HepG2 (cell line): Measurements from ENCODE around the gene LRP5. TPM values are rescaled to one million over a fixed set of nuclear protein-coding genes. Genes with fewer than 3 reads are reported as not detected.

Source experiments
- AGO2 ChIP-seq: fragments of 200-400 bp; formaldehyde crosslinking; optimal IDR thresholded peaks from 2 replicates; pipeline ENCODE3; 2017; ENCODE audit warnings: mild to moderate bottlenecking, low read depth, low read length, moderate library complexity
- CREM ChIP-seq, 2 experiments: sonication (generic) in 1 of 2; formaldehyde crosslinking in 1 of 2; IDR thresholded peaks; 2 replicates each; pipeline versions ENCODE4 v1.4.0 to v1.6.1; 2016 to 2020; ENCODE audit warnings: antibody characterized with exemption in 1 of 2, mild to moderate bottlenecking in 1 of 2, missing genetic modification reagents in 1 of 2
- EP300 ChIP-seq, 3 experiments: sonication (generic) in 1 of 3; formaldehyde crosslinking in 1 of 3; IDR thresholded peaks; 2 replicates each; pipeline versions ENCODE4 v1.5.1 to v1.6.1; 2011 to 2020; ENCODE audit warnings: low read depth in 2 of 3, low read length in 2 of 3, borderline replicate concordance in 1 of 3, improper control_type of control experiment in 1 of 3, mild to moderate bottlenecking in 1 of 3, missing genetic modification reagents in 1 of 3, moderate library complexity in 1 of 3
- HMG20B ChIP-seq: conservative IDR thresholded peaks from 2 replicates; pipeline ENCODE4 v1.6.1; 2016; ENCODE audit warnings: missing genetic modification reagents, missing compliant biosample characterization
- JUN ChIP-seq: sonication (generic); formaldehyde crosslinking; IDR thresholded peaks from 2 replicates; pipeline ENCODE4 v1.4.0; 2020; ENCODE audit warnings: mild to moderate bottlenecking, missing genetic modification reagents
- MED13 ChIP-seq: sonication (generic); formaldehyde crosslinking; IDR thresholded peaks from 2 replicates; pipeline ENCODE4 v1.5.0; 2020; ENCODE audit warnings: missing genetic modification reagents
- PATZ1 ChIP-seq: sonication (generic); formaldehyde crosslinking; IDR thresholded peaks from 2 replicates; pipeline ENCODE4 v1.4.0; 2020; ENCODE audit warnings: missing genetic modification reagents
- RBM22 ChIP-seq: fragments of 200-400 bp; formaldehyde crosslinking; optimal IDR thresholded peaks from 2 replicates; pipeline ENCODE3; 2017; ENCODE audit warnings: mild to moderate bottlenecking, low read length, moderate library complexity
- SALL1 ChIP-seq: sonication (generic); formaldehyde crosslinking; IDR thresholded peaks from 2 replicates; pipeline ENCODE4 v1.8.0; 2022; ENCODE audit warnings: mild to moderate bottlenecking, missing genetic modification reagents
- SCMH1 ChIP-seq: sonication (generic); formaldehyde crosslinking; IDR thresholded peaks from 2 replicates; pipeline ENCODE4 v1.9.0; 2021; ENCODE audit warnings: missing genetic modification reagents, mild to moderate bottlenecking, borderline replicate concordance
- TBL1XR1 ChIP-seq: fragments of 150-350 bp; IDR thresholded peaks from 2 replicates; pipeline ENCODE4 v1.6.1; 2014; ENCODE audit warnings: borderline replicate concordance, low read length; ENCODE audit not compliant: partially characterized antibody
- TOPORS ChIP-seq: sonication (generic); formaldehyde crosslinking; IDR thresholded peaks from 2 replicates; pipeline ENCODE4 v1.8.0; 2023; ENCODE audit warnings: mild to moderate bottlenecking, missing genetic modification reagents
- YEATS2 ChIP-seq: sonication (generic); formaldehyde crosslinking; IDR thresholded peaks from 2 replicates; pipeline ENCODE4 v1.4.0; 2020; ENCODE audit warnings: missing genetic modification reagents, borderline replicate concordance
- ZC3H13 ChIP-seq: sonication (generic); formaldehyde crosslinking; IDR thresholded peaks from 2 replicates; pipeline ENCODE4 v1.8.1; 2023; ENCODE audit warnings: mild to moderate bottlenecking, missing genetic modification reagents, moderate library complexity
- ZNF10 ChIP-seq: sonication (generic); formaldehyde crosslinking; IDR thresholded peaks from 2 replicates; pipeline ENCODE4 v1.4.0; 2020; ENCODE audit warnings: mild to moderate bottlenecking, low read depth, missing genetic modification reagents, borderline replicate concordance
- ZNF207 ChIP-seq: fragments of 450-650 bp; IDR thresholded peaks from 2 replicates; pipeline ENCODE4 v1.6.1; 2016; ENCODE audit warnings: antibody characterized with exemption, borderline replicate concordance
- ZNF263 ChIP-seq: sonication (generic); formaldehyde crosslinking; IDR thresholded peaks from 2 replicates; pipeline ENCODE4 v1.4.0; 2020; ENCODE audit warnings: missing genetic modification reagents
- ZNF275 ChIP-seq: sonication (generic); formaldehyde crosslinking; IDR thresholded peaks from 2 replicates; pipeline ENCODE4 v1.8.0; 2022; ENCODE audit warnings: missing genetic modification reagents, mild to moderate bottlenecking, inconsistent platforms, borderline replicate concordance
- ZNF331 ChIP-seq: sonication (generic); formaldehyde crosslinking; IDR thresholded peaks from 2 replicates; pipeline ENCODE4 v1.4.0; 2020; ENCODE audit warnings: missing genetic modification reagents
- ZNF484 ChIP-seq: sonication (generic); formaldehyde crosslinking; IDR thresholded peaks from 2 replicates; pipeline ENCODE4 v1.5.1; 2020; ENCODE audit warnings: mild to moderate bottlenecking, low read depth, missing genetic modification reagents, borderline replicate concordance
- ZNF550 ChIP-seq: sonication (generic); formaldehyde crosslinking; IDR thresholded peaks from 2 replicates; pipeline ENCODE4 v1.4.0; 2020; ENCODE audit warnings: mild to moderate bottlenecking, missing genetic modification reagents, borderline replicate concordance
- ZNF597 ChIP-seq: sonication (generic); formaldehyde crosslinking; IDR thresholded peaks from 2 replicates; pipeline ENCODE4 v1.5.0; 2020; ENCODE audit warnings: missing genetic modification reagents
- ZNF724P ChIP-seq: sonication (generic); formaldehyde crosslinking; IDR thresholded peaks from 2 replicates; pipeline ENCODE4 v1.8.0; 2022; ENCODE audit warnings: missing genetic modification reagents, borderline replicate concordance
- ZNF747 ChIP-seq: sonication (generic); formaldehyde crosslinking; IDR thresholded peaks from 2 replicates; pipeline ENCODE4 v1.8.1; 2023; ENCODE audit warnings: missing genetic modification reagents, mild to moderate bottlenecking, borderline replicate concordance
- ZNF878 ChIP-seq: sonication (generic); formaldehyde crosslinking; IDR thresholded peaks from 2 replicates; pipeline ENCODE4 v1.8.1; 2023; ENCODE audit warnings: mild to moderate bottlenecking, missing genetic modification reagents, moderate library complexity
- polyA plus RNA-seq, 8 experiments: library from polyadenylated mRNA; depleted of rRNA in 3 of 8; stranded (reverse) in 7 of 8; unstranded in 1 of 8; fragments of >200 nt; fragmentation: Illumina TruSeq in 4 of 8; extraction: Trizol in 4 of 8; gene quantifications; 2 replicates each; pipeline versions ENCODE4 v1.2.1 to v1.2.3, GENCODE V29; 2011 to 2016; ENCODE audit warnings: low read depth in 4 of 8, missing spikeins in 1 of 8, mixed read lengths in 1 of 8; ENCODE audit not compliant: insufficient read depth in 1 of 8
- total RNA-seq, 5 experiments: library from RNA; depleted of rRNA; stranded (reverse); fragments of >200 nt; fragmentation: Illumina TruSeq; extraction: Trizol; gene quantifications; 2 replicates each; pipeline ENCODE4 v1.2.3, GENCODE V29; 2016; ENCODE audit warnings: low read depth in 1 of 5

Gene LRP5
- total and polyA plus RNA-seq, 2 of the 13 experiments (the other 11 are each of a cell fraction or from before 2014, with no cell fraction given): 40.4 to 64.0 TPM

GRCh38 chr11:68297812-68298658, 14.4 kb upstream of the LRP5 start (continued):
- TF ChIP-seq TOPORS (peak; percentile 61; the same call in 1 of the 2 replicates), ZC3H13 (CRISPR knock-in tag) (peak; percentile 88), ZNF484 (no peak), HMG20B (CRISPR knock-in tag) (peak; percentile 88), ZNF550 (CRISPR knock-in tag) (no peak), CREM (IDR thresholded peaks at IDR 0.05) (peak; percentile 93), CREM (CRISPR knock-in tag; IDR thresholded peaks at IDR 0.05) (no peak), TBL1XR1 (peak; percentile 78), JUN (peak; percentile 65; the same call in 1 of the 2 replicates), AGO2 (peak; percentile 54), ZNF10 (CRISPR knock-in tag) (no peak), ZNF207 (no peak), SCMH1 (no peak), YEATS2 (peak; percentile 83; the same call in 1 of the 2 replicates), MED13 (peak; percentile 71), ZNF747 (CRISPR knock-in tag) (peak; percentile 73; the same call in 1 of the 2 replicates), ZNF275 (peak; percentile 80; the same call in 1 of the 2 replicates), ZNF331 (CRISPR knock-in tag) (peak; percentile 71), PATZ1 (peak; percentile 88), RBM22 (peak; percentile 15), EP300 (IDR thresholded peaks at IDR 0.05; ENCODE audit: low read depth in 2 of 2, low read length in 2 of 2) (peak; percentile 98), EP300 (CRISPR knock-in tag; IDR thresholded peaks at IDR 0.05; ENCODE audit: borderline replicate concordance) (peak; percentile 95), ZNF263 (CRISPR knock-in tag) (peak; percentile 32), ZNF724P (CRISPR knock-in tag) (no peak), ZNF597 (CRISPR knock-in tag) (no peak), ZNF878 (peak; percentile 34; the same call in 1 of the 2 replicates), SALL1 (CRISPR knock-in tag) (peak; percentile 97)
